ENCODE data around the gene TLR7.

DNA sequence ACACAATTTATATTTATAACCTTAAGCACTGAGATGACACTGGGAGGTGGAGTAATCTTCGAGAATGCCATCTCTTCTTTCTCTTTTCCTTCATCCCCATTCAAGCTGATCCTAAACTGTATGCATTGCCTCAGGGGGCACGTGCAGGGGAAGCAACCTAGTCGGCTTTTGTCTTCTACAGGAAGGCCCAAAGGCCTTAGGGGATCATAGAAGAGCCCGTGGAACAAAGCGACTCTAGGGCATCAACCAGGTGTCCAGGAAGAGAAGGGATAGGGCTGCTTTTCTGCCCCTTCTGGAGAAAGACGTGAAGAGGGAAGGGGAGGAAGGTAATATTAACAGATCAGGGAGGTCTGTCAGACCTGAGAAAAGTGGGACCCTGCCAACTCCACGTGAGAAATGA is 32.6 kb downstream of the TLR7 start:
- no peak for TF ChIP-seq EZH2phosphoT487 (IDR thresholded peaks at IDR 0.05; ENCODE audit: insufficient read depth, low read depth)
- no peak for TF ChIP-seq EZH2 (IDR thresholded peaks at IDR 0.05; ENCODE audit: insufficient read depth, poor library complexity, severe bottlenecking)
